ENCODE data around the gene STK39.

The STK39 gene

GRCh38 chr2:167990062-167990461 is 257.3 kb downstream of the STK39 start:
- DNase-seq (ENCODE audit: low spot score), result no peak

- DNase-seq (ENCODE audit: low spot score), result no peak
Measured at GRCh38 chr2:167988296-167988695, 259.1 kb downstream of the STK39 start.

- DNase-seq (ENCODE audit: low spot score), result no peak
Measured at GRCh38 chr2:167987558-167987957, 259.8 kb downstream of the STK39 start.

- no peak for DNase-seq (ENCODE audit: low spot score)
Measured at GRCh38 chr2:167987026-167987425, 260.4 kb downstream of the STK39 start.

GRCh38 chr2:167986223-167986622 is 261.2 kb downstream of the STK39 start:
- DNase-seq (ENCODE audit: low spot score), result no peak

- DNase-seq (ENCODE audit: low spot score), result no peak
Measured at GRCh38 chr2:167981945-167982344, 265.4 kb downstream of the STK39 start.

GRCh38 chr2:167980439-167980838 is 267.0 kb downstream of the STK39 start:
- DNase-seq (ENCODE audit: low spot score), result no peak

- no peak for DNase-seq (ENCODE audit: low spot score)
Measured at GRCh38 chr2:167972746-167973145, 274.6 kb downstream of the STK39 start.

- no peak for DNase-seq (ENCODE audit: low spot score)
Measured at GRCh38 chr2:167972020-167972419, 275.4 kb downstream of the STK39 start.

GRCh38 chr2:167966937-167967913 is 280.2 kb downstream of the STK39 start:
- no peak for DNase-seq (ENCODE audit: low spot score)

- DNase-seq (ENCODE audit: low spot score), result no peak
Measured at GRCh38 chr2:167965907-167966761, 281.3 kb downstream of the STK39 start.

GRCh38 chr2:167964650-167965413 is 282.6 kb downstream of the STK39 start:
- DNase-seq (ENCODE audit: low spot score), result no peak

GRCh38 chr2:167963899-167964649 is 283.3 kb downstream of the STK39 start:
- DNase-seq (ENCODE audit: low spot score), result no peak

- no peak for DNase-seq (ENCODE audit: low spot score)
Measured at GRCh38 chr2:167962436-167963226, 284.8 kb downstream of the STK39 start.

GRCh38 chr2:167961536-167962048 is 285.8 kb downstream of the STK39 start:
- no peak for DNase-seq (ENCODE audit: low spot score)

GRCh38 chr2:167960089-167960747 is 287.2 kb downstream of the STK39 start:
- no peak for DNase-seq (ENCODE audit: low spot score)

- DNase-seq (ENCODE audit: low spot score), result no peak
Measured at GRCh38 chr2:167957662-167958061, 289.7 kb downstream of the STK39 start.

GRCh38 chr2:167955264-167955906 is 292.0 kb downstream of the STK39 start:
- no peak for DNase-seq (ENCODE audit: low spot score)

GRCh38 chr2:167954495-167954894 is 292.9 kb downstream of the STK39 start:
- no peak for DNase-seq (ENCODE audit: low spot score)
